ENCODE measurements around the gene SETBP1. TPM values are rescaled to one million over a fixed set of nuclear protein-coding genes. Genes with fewer than 3 reads are reported as not detected.

SETBP1 gene
- total and polyA plus RNA-seq, 2 of the 8 experiments (the other 6 are each of a cell fraction or from before 2014, with no cell fraction given): 2.0 to 6.5 TPM

- no peak for TF ChIP-seq CHD7 (IDR thresholded peaks at IDR 0.05; ENCODE audit: insufficient replicate concordance, low read length)
- TF ChIP-seq TCF12 (IDR thresholded peaks at IDR 0.05; ENCODE audit: low read depth, low read length): no peak
- TF ChIP-seq POU5F1 (IDR thresholded peaks at IDR 0.05; ENCODE audit: low read depth, low read length): no peak
- TF ChIP-seq CTCF (IDR thresholded peaks at IDR 0.05; ENCODE audit: control extremely low read depth in 1 of 3, insufficient read depth in 1 of 3, low read depth in 1 of 3, low read length in 3 of 3): no peak
- TF ChIP-seq SAP30 (IDR thresholded peaks at IDR 0.05; ENCODE audit: insufficient read depth, insufficient replicate concordance, low read length): no peak
- no peak for TF ChIP-seq FOSL1 (IDR thresholded peaks at IDR 0.05; ENCODE audit: insufficient read depth, low read depth, low read length)
- TF ChIP-seq JUN (IDR thresholded peaks at IDR 0.05; ENCODE audit: low read depth, low read length): no peak
- no peak for TF ChIP-seq TAF7 (optimal IDR thresholded peaks at IDR 0.05; ENCODE audit: borderline replicate concordance, low read depth, low read length)
- no peak for TF ChIP-seq HDAC6 (IDR thresholded peaks at IDR 0.05; ENCODE audit: low read depth, low read length)
Measured at GRCh38 chr18:44741511-44741910, 60.8 kb downstream of the SETBP1 start (continued).

All from H1 (cell line).